ENCODE measurements around the gene SPRR4.
A peak's percentile ranks its signal among the peaks of the same experiment; 100 is the strongest.

Gene SPRR4

DNA sequence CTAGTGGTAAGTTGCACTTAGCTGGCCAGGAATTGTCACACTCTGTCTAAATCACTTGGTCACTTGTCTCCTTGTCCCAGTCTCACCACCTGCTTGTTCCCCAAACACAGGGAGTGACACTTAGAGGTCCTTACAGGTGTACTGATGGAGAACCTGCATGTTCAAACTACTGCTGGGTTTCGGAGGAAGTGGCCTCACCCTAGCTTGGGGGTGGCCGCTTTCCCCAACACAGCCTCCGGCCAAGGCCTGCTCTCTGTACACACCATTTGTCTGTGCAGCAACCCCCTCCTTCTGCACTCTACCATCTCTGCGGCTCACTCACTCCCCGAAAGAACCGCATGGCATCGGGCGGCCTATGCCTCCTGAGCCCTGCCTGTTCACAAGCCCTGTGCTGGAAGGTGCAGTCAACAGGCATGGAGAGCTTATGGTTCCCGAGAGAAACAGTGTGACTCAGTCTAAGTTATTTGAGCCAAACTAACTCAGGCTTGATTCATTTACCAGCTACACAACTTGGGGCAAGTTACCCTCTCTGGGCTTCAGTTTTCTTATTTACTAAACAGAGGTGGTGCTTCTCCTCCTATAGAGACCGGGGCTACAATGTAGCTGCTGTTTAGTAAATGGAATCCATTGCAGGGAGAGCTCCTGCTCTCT is 10.5 kb upstream of the SPRR4 start:
- peaks cover 20% of the 10 kb centered on the region for H3K9me3 ChIP-seq (ENCODE audit: severe bottlenecking)
- TF ChIP-seq, protein P1, sequence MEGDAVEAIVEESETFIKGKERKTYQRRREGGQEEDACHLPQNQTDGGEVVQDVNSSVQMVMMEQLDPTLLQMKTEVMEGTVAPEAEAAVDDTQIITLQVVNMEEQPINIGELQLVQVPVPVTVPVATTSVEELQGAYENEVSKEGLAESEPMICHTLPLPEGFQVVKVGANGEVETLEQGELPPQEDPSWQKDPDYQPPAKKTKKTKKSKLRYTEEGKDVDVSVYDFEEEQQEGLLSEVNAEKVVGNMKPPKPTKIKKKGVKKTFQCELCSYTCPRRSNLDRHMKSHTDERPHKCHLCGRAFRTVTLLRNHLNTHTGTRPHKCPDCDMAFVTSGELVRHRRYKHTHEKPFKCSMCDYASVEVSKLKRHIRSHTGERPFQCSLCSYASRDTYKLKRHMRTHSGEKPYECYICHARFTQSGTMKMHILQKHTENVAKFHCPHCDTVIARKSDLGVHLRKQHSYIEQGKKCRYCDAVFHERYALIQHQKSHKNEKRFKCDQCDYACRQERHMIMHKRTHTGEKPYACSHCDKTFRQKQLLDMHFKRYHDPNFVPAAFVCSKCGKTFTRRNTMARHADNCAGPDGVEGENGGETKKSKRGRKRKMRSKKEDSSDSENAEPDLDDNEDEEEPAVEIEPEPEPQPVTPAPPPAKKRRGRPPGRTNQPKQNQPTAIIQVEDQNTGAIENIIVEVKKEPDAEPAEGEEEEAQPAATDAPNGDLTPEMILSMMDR (IDR thresholded peaks at IDR 0.05; ENCODE audit: low read depth, low read length), result no peak
- no peak for DNase-seq
- no peak overlapping the region for H3K4me3 ChIP-seq (ENCODE audit: low read depth, low read length)
- no peaks in the 10 kb centered on the region for H3K36me3 ChIP-seq
- no peak overlapping the region for H3K27ac ChIP-seq
- no peaks in the 10 kb centered on the region for H3K27me3 ChIP-seq (ENCODE audit: insufficient read depth, low read depth, severe bottlenecking)

DNA sequence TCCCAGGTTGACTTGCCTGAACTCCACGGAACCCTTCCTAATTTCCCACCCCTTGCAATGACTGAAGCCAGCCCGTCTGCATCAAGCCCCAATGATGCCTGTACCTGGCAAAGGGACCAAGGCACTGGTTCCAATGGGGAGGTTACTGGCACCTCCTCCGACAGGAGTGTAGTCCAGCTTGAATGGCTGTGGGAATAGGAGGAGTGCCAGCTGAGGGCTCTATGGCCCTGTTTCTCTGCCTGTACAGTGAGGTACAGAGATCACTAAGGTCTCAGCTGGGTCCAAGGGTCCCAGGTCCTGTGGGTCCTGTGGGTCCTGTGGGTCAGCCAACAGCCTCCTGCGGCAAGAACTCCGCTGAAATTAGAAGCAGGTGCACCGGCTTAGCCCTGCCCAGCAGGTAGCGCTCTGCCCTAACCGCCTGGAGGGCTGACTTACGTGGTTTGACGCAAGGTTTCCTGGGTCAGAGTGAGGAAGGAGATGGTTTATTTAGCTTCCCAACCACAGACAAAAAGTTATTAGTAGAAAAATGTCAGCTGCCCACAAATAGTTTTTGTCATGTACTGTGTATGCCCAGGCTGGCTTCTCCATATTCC is 9.9 kb upstream of the SPRR4 start:
- DNase-seq, result no peak
- H3K27me3 ChIP-seq (ENCODE audit: insufficient read depth, low read depth, severe bottlenecking), result no peaks in the 10 kb centered on the region
- H3K27ac ChIP-seq, result peak overlapping the region; percentile 7; the same call in 1 of the 2 replicates
- TF ChIP-seq, protein P1 (IDR thresholded peaks at IDR 0.05; ENCODE audit: low read depth, low read length), result peak; percentile 56
- no peak overlapping the region for H3K4me3 ChIP-seq (ENCODE audit: low read depth, low read length)
- no peaks in the 10 kb centered on the region for H3K36me3 ChIP-seq
- peaks cover 20% of the 10 kb centered on the region for H3K9me3 ChIP-seq (ENCODE audit: severe bottlenecking)

DNA sequence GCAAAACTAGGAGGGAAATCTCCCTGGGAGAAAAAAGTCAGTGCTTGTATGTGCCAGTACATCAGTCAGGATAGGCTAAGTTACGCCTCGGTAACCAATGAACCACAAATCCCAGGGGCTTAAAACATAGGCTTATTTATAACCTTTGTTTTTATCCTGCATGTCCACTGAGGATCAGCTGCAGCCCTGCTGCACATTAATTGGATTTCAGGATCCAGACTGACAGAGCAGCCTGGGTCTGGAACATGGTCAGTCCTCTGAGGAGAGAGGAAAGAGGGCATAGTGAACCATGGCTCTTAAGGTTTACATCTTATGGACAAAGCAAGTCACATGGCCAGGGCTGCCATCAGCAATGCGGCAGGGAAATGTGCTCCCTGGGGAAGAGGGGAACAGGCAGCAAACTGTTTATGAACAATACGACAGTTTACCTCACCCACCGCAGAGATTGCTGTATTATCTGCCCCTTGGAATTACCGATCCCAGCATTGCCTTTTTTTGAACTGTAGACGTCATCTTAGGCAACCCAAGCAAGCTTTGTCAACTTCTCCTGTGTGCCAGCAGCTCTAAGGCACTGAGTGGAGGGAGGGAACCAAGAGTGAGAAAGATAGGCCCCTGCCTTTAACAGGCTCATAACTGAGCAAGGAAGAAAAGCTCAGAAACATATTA is 9.1 kb upstream of the SPRR4 start:
- peak; percentile 95 for DNase-seq
- H3K4me3 ChIP-seq (ENCODE audit: low read depth, low read length), result no peak overlapping the region

DNA sequence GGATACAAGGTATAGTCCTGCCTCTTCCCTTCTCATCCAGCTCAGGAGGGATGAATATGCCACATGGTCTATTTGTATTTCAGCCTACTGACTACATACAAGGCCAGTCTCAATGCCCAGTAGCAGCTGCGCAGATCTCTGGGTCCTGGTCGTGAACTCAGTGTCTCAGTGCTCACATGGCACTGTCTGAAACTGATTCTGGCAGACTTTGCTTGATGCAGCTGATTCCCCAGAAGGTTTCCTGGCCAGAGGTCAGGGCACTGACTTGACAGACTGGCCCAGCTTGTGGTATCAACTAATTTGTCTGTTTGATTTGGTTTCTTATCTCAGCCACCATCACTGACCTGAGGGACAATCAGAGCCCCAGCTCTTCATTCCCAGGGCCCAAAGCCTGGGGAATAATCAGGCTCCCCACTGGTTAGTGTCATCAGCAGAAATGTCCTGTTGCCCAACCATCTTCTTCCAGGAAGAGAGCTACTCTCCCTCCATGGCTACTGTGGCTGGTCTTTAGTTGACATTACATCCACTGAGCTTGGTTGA is 7.5 kb upstream of the SPRR4 start:
- no peak for DNase-seq
- H3K4me3 ChIP-seq (ENCODE audit: low read depth, low read length), result no peak overlapping the region
- H3K27ac ChIP-seq, result no peak overlapping the region
- no peaks in the 10 kb centered on the region for H3K27me3 ChIP-seq (ENCODE audit: insufficient read depth, low read depth, severe bottlenecking)
- TF ChIP-seq, protein P1 (IDR thresholded peaks at IDR 0.05; ENCODE audit: low read depth, low read length), result no peak
- H3K36me3 ChIP-seq, result no peaks in the 10 kb centered on the region
- H3K9me3 ChIP-seq (ENCODE audit: severe bottlenecking), result peaks cover 15% of the 10 kb centered on the region

More for the DNA sequence above, 9.1 kb upstream of the SPRR4 start:
- peaks cover 20% of the 10 kb centered on the region for H3K9me3 ChIP-seq (ENCODE audit: severe bottlenecking)
- TF ChIP-seq, protein P1 (IDR thresholded peaks at IDR 0.05; ENCODE audit: low read depth, low read length), result no peak
- H3K36me3 ChIP-seq, result no peaks in the 10 kb centered on the region
- H3K27me3 ChIP-seq (ENCODE audit: insufficient read depth, low read depth, severe bottlenecking), result no peaks in the 10 kb centered on the region
- peak overlapping the region; percentile 38 for H3K27ac ChIP-seq

DNA sequence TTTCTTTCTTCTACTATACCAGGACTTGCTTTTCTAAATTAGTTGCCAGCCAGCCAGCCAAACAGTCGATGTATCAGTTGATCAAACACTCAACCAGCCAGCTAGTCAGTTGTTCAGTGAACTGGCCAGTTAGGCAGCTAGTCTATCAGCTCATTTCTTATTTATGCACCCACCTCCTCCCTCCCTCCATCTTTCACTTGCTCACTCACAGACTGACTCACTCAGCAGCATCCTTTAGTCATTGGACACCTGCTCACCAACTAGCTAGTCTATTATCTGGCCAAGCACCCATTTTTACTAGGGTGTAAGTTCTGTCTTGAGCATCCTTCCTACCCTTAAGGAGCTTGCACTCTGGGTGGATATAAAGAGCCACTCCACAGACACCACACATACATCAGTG is 5.9 kb upstream of the SPRR4 start:
- no peak overlapping the region for H3K27ac ChIP-seq
- H3K4me3 ChIP-seq (ENCODE audit: low read depth, low read length), result no peak overlapping the region
- DNase-seq, result no peak
- H3K36me3 ChIP-seq, result no peaks in the 10 kb centered on the region
- TF ChIP-seq, protein P1 (IDR thresholded peaks at IDR 0.05; ENCODE audit: low read depth, low read length), result no peak
- H3K27me3 ChIP-seq (ENCODE audit: insufficient read depth, low read depth, severe bottlenecking), result no peaks in the 10 kb centered on the region
- H3K9me3 ChIP-seq (ENCODE audit: severe bottlenecking), result peaks cover 15% of the 10 kb centered on the region
